Liver (tissue), 9 donors: ENCODE results near the gene PTPRN2. TPM values are rescaled to one million over a fixed set of nuclear protein-coding genes. Genes with fewer than 3 reads are reported as not detected.

Experiments
- DNase-seq: peaks from one replicate; pipeline ENCODE4 v3.0.0-alpha.2; 2017; ENCODE audit warnings: low spot score
- H3K27ac ChIP-seq, 2 donors: one replicate each; pipeline ENCODE4 v1.7.0; 2013; ENCODE audit warnings: inconsistent platforms in 2 of 2, low read length in 2 of 2, control low read depth in 1 of 2, low read depth in 1 of 2, mild to moderate bottlenecking in 1 of 2
- H3K27me3 ChIP-seq, 4 donors: one replicate each; pipeline versions ENCODE4 v1.6.1 to v1.7.0; 2013; ENCODE audit warnings: low read length in 3 of 4, inconsistent platforms in 1 of 4, mild to moderate bottlenecking in 1 of 4, moderate library complexity in 1 of 4; ENCODE audit not compliant: control insufficient read depth in 4 of 4, insufficient read depth in 4 of 4
- H3K36me3 ChIP-seq, 4 donors: one replicate each; pipeline versions ENCODE4 v1.6.1 to v1.7.0; 2013; ENCODE audit warnings: low read length in 3 of 4, mild to moderate bottlenecking in 3 of 4, low read depth in 1 of 4, moderate library complexity in 1 of 4; ENCODE audit not compliant: control insufficient read depth in 4 of 4, insufficient read depth in 3 of 4
- H3K4me1 ChIP-seq, 4 donors: one replicate each; pipeline versions ENCODE4 v1.6.1 to v1.7.0; 2013; ENCODE audit warnings: low read length in 3 of 4, mild to moderate bottlenecking in 3 of 4, moderate library complexity in 1 of 4; ENCODE audit not compliant: control insufficient read depth in 4 of 4, insufficient read depth in 4 of 4
- H3K4me3 ChIP-seq, 3 donors: one replicate each; pipeline versions ENCODE4 v1.6.1 to v1.7.0; 2013; ENCODE audit warnings: low read length in 3 of 3, control low read depth in 1 of 3, low read depth in 1 of 3, mild to moderate bottlenecking in 1 of 3
- H3K9ac ChIP-seq, 2 donors: one replicate each; pipeline ENCODE4 v1.7.0; 2013; ENCODE audit warnings: low read length in 2 of 2, mild to moderate bottlenecking in 2 of 2, moderate library complexity in 2 of 2, control low read depth in 1 of 2, low read depth in 1 of 2
- H3K9me3 ChIP-seq, 4 donors: one replicate each; pipeline versions ENCODE4 v1.6.1 to v1.7.0; 2013; ENCODE audit warnings: low read length in 3 of 4; ENCODE audit not compliant: control insufficient read depth in 4 of 4
- CTCF ChIP-seq: fragments of 150-350 bp; IDR thresholded peaks from 2 replicates; pipeline ENCODE4 v1.5.1; 2017; ENCODE audit warnings: improper control_type of control experiment, low read depth, low read length; ENCODE audit not compliant: missing input control
- EGR1 ChIP-seq, 2 donors: IDR thresholded peaks; 2 replicates each; pipeline ENCODE4 v1.6.1; 2016 to 2018; ENCODE audit warnings: antibody characterized with exemption in 2 of 2, low read depth in 2 of 2
- FOXA1 ChIP-seq: IDR thresholded peaks from 2 replicates; pipeline ENCODE4 v1.6.1; 2016; ENCODE audit warnings: antibody characterized with exemption
- FOXA2 ChIP-seq: IDR thresholded peaks from 2 replicates; pipeline ENCODE4 v1.6.1; 2016; ENCODE audit warnings: antibody characterized with exemption
- GABPA ChIP-seq, 2 donors: IDR thresholded peaks in 1 of 2; conservative IDR thresholded peaks in 1 of 2; 2 replicates each; pipeline ENCODE4 v1.6.1; 2016; ENCODE audit warnings: antibody characterized with exemption in 2 of 2, mild to moderate bottlenecking in 1 of 2, moderate library complexity in 1 of 2
- HNF4A ChIP-seq, 2 donors: conservative IDR thresholded peaks; 2 replicates each; pipeline ENCODE4 v1.6.1; 2016; ENCODE audit warnings: antibody characterized with exemption in 2 of 2, mild to moderate bottlenecking in 2 of 2
- HNF4G ChIP-seq: IDR thresholded peaks from 2 replicates; pipeline ENCODE4 v1.6.1; 2016; ENCODE audit warnings: antibody characterized with exemption
- JUND ChIP-seq, 2 donors: IDR thresholded peaks; 2 replicates each; pipeline ENCODE4 v1.6.1; 2016; ENCODE audit warnings: antibody characterized with exemption in 2 of 2
- NR2F2 ChIP-seq: IDR thresholded peaks from 2 replicates; pipeline ENCODE4 v1.6.1; 2016; ENCODE audit warnings: antibody characterized with exemption
- RAD21 ChIP-seq, 2 donors: IDR thresholded peaks; 2 replicates each; pipeline ENCODE4 v1.6.1; 2016; ENCODE audit warnings: antibody characterized with exemption in 2 of 2, mild to moderate bottlenecking in 2 of 2
- REST ChIP-seq: IDR thresholded peaks from 2 replicates; pipeline ENCODE4 v1.6.1; 2016; ENCODE audit warnings: antibody characterized with exemption, mild to moderate bottlenecking
- RXRA ChIP-seq, 2 donors: IDR thresholded peaks; 2 replicates each; pipeline ENCODE4 v1.6.1; 2017 to 2018; ENCODE audit warnings: antibody characterized with exemption in 2 of 2, mild to moderate bottlenecking in 1 of 2
- SP1 ChIP-seq: IDR thresholded peaks from 2 replicates; pipeline ENCODE4 v1.6.1; 2018; ENCODE audit warnings: antibody characterized with exemption, mild to moderate bottlenecking
- TAF1 ChIP-seq: conservative IDR thresholded peaks from 2 replicates; pipeline ENCODE4 v1.6.1; 2016; ENCODE audit warnings: antibody characterized with exemption, mild to moderate bottlenecking
- YY1 ChIP-seq: IDR thresholded peaks from 2 replicates; pipeline ENCODE4 v1.6.1; 2016; ENCODE audit warnings: antibody characterized with exemption, mild to moderate bottlenecking
- ZBTB33 ChIP-seq: IDR thresholded peaks from 2 replicates; pipeline ENCODE4 v1.6.1; 2016; ENCODE audit warnings: antibody characterized with exemption
- WGBS: extraction: QIAGEN DNeasy Blood & Tissue Kit; methylation state at CpG from one replicate; pipeline ENCODE4 v1.1.7; 2013; 5-methylcytosine and 5-hydroxymethylcytosine counted together
- polyA plus RNA-seq, 2 donors: library from polyadenylated mRNA; stranded (reverse) in 1 of 2; unstranded in 1 of 2; fragments of 200-250 nt in 1 of 2; fragments of >200 nt in 1 of 2; fragmentation: Nextera tagmentation in 1 of 2; extraction: Ambion mirVana in 1 of 2; gene quantifications; one replicate each; pipeline versions ENCODE4 v1.2.1 to v1.2.3, GENCODE V29; 2013 to 2015
- total RNA-seq, 2 donors: library from RNA; depleted of rRNA; stranded (reverse); fragments of >200 nt; gene quantifications; one replicate each; pipeline ENCODE4 v1.2.3, GENCODE V29; 2014
- TF ChIP-seq, protein P1 (sequence below): IDR thresholded peaks from 2 replicates; pipeline ENCODE4 v1.6.1; 2016; ENCODE audit warnings: antibody characterized with exemption
- donor health status: healthy.
- donor health status: healthy.
- donor health status: healthy.
- donor health status: healthy.
- donor health status: healthy.

PTPRN2 gene
- total and polyA plus RNA-seq, 4 donors, result 0.75 to 1.9 (median 1.1) TPM

GRCh38 chr7:157521061-157521731 lies 1066.4 kb downstream of the PTPRN2 start (continued):
- TF ChIP-seq REST, result no peak

GRCh38 chr7:157520249-157520648 lies 1067.4 kb downstream of the PTPRN2 start:
- TF ChIP-seq SP1 (no peak), FOXA2 (no peak), HNF4A (conservative IDR thresholded peaks at IDR 0.05) (no peak), YY1 (no peak), CTCF (no peak), TAF1 (no peak), HNF4G (no peak), JUND (IDR thresholded peaks at IDR 0.05) (no peak), GABPA (IDR thresholded peaks at IDR 0.05 in 1 of 2, conservative IDR thresholded peaks at IDR 0.05 in 1 of 2) (no peak), RAD21 (IDR thresholded peaks at IDR 0.05) (no peak), NR2F2 (no peak), FOXA1 (no peak)
- TF ChIP-seq, protein P1, sequence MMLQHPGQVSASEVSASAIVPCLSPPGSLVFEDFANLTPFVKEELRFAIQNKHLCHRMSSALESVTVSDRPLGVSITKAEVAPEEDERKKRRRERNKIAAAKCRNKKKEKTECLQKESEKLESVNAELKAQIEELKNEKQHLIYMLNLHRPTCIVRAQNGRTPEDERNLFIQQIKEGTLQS, result no peak
- Histone ChIP-seq H3K9ac (no peak overlapping the region), H3K27me3 (no peaks in the 10 kb centered on the region), H3K27ac (no peak overlapping the region), H3K9me3 (no peaks in the 10 kb centered on the region), H3K36me3 (no peaks in the 10 kb centered on the region), H3K4me1 (no peaks in the 10 kb centered on the region), H3K4me3 (no peak overlapping the region)
- DNase-seq, result no peak
- WGBS, result 85% methylated on average over 8 of the region's 8 CpGs

DNA sequence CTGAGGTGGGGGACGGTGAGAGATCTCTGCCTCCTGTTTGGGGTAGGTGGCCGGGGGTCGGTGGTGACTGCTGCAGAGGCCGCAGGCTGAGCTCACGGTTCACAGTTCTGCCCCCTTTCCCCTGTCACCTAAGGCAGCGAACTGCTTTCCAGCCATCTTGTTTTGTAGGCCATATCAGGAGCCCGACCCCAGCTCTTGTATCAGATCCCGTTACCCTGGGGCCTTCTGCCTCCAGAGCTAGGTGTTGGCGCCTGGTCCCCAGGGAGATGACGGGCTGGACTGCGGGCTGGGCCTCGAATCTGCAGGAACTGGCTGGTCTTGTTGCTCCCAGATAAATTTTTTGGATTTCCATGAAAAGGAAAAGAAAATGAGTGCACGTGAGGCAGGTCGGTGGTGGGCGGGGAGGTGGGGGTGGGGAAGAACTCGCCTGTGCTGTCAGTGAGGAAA lies 1067.8 kb downstream of the PTPRN2 start:
- Histone ChIP-seq H3K4me3 (no peak overlapping the region), H3K4me1 (no peaks in the 10 kb centered on the region), H3K27ac (no peak overlapping the region), H3K27me3 (no peaks in the 10 kb centered on the region), H3K9ac (no peak overlapping the region), H3K36me3 (no peaks in the 10 kb centered on the region), H3K9me3 (no peaks in the 10 kb centered on the region)
- DNase-seq, result no peak
- TF ChIP-seq JUND (IDR thresholded peaks at IDR 0.05), result no peak
- TF ChIP-seq YY1, result no peak
- no peak for TF ChIP-seq ZBTB33
- no peak for TF ChIP-seq FOXA1
- no peak for TF ChIP-seq EGR1 (IDR thresholded peaks at IDR 0.05; ENCODE audit: low read depth in 2 of 2)
- no peak for TF ChIP-seq GABPA (IDR thresholded peaks at IDR 0.05 in 1 of 2, conservative IDR thresholded peaks at IDR 0.05 in 1 of 2)
- no peak for TF ChIP-seq HNF4G
- TF ChIP-seq TAF1, result no peak
- TF ChIP-seq RXRA (IDR thresholded peaks at IDR 0.05), result no peak
- no peak for TF ChIP-seq RAD21 (IDR thresholded peaks at IDR 0.05)
- 87% methylated on average over 16 of the region's 16 CpGs for WGBS
